Gastrocnemius medialis (tissue), 4 donors: Measurements from ENCODE around the gene DNASE1L2.

Experiments used
- POLR2A ChIP-seq, 2 donors: fragments of 450-650 bp; IDR thresholded peaks; one replicate each; pipeline ENCODE4 v1.6.1; 2017; ENCODE audit warnings: antibody characterized with exemption in 2 of 2, mild to moderate bottlenecking in 2 of 2, moderate library complexity in 2 of 2
- TF ChIP-seq, protein P1 (sequence below), 5 experiments: fragments of 450-650 bp in 3 of 5; fragments of 200-600 bp in 2 of 5; sonication (generic) in 2 of 5; IDR thresholded peaks in 4 of 5; conservative IDR thresholded peaks in 1 of 5; 1 replicate in 4 of 5; 2 replicates in 1 of 5; pipeline ENCODE4 v1.5.1; 2016 to 2019; ENCODE audit warnings: antibody characterized with exemption in 5 of 5, mild to moderate bottlenecking in 3 of 5, moderate library complexity in 3 of 5

DNA sequence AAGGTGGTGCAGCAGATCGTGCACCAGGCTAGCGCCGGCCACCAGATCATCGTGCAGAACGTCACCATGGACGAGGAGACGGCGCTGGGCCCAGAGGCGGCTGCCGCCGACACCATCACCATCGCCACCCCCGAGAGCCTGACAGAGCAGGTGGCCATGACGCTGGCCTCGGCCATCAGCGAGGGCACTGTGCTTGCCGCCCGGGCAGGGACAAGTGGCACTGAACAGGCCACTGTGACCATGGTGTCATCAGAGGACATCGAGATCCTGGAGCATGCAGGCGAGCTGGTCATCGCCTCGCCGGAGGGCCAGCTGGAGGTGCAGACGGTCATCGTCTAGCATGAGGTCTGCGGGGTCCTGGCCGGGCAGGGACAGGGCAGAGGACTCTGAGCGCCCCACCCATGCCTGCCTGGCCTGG lies 1.0 kb upstream of the DNASE1L2 start:
- TF ChIP-seq POLR2A (IDR thresholded peaks at IDR 0.05), result no peak
- TF ChIP-seq, protein P1, sequence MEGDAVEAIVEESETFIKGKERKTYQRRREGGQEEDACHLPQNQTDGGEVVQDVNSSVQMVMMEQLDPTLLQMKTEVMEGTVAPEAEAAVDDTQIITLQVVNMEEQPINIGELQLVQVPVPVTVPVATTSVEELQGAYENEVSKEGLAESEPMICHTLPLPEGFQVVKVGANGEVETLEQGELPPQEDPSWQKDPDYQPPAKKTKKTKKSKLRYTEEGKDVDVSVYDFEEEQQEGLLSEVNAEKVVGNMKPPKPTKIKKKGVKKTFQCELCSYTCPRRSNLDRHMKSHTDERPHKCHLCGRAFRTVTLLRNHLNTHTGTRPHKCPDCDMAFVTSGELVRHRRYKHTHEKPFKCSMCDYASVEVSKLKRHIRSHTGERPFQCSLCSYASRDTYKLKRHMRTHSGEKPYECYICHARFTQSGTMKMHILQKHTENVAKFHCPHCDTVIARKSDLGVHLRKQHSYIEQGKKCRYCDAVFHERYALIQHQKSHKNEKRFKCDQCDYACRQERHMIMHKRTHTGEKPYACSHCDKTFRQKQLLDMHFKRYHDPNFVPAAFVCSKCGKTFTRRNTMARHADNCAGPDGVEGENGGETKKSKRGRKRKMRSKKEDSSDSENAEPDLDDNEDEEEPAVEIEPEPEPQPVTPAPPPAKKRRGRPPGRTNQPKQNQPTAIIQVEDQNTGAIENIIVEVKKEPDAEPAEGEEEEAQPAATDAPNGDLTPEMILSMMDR (IDR thresholded peaks at IDR 0.05 in 4 of 5, conservative IDR thresholded peaks at IDR 0.05 in 1 of 5), result no peak
